Lung (tissue), 12 donors: Measurements from ENCODE around the gene FLNB. TPM values are rescaled to one million over a fixed set of nuclear protein-coding genes. Genes with fewer than 3 reads are reported as not detected.

Experiments
- ATAC-seq: fragments of 200-7000 bp; cut with Tn5 transposase; one replicate; pipeline ENCODE4 v1.9.1; 2020; ENCODE audit warnings: moderate number of reproducible peaks; ENCODE audit not compliant: insufficient read depth, low FRiP score
- DNase-seq, 3 donors: peaks; one replicate each; pipeline ENCODE4 v3.0.0-alpha.2; 2013 to 2017
- H3K27ac ChIP-seq, 2 donors: one replicate each; pipeline ENCODE4 v1.5.1; 2013; ENCODE audit warnings: mild to moderate bottlenecking in 2 of 2, moderate library complexity in 2 of 2, control low read depth in 1 of 2, inconsistent platforms in 1 of 2, low read depth in 1 of 2, low read length in 1 of 2
- H3K27me3 ChIP-seq, 3 donors: one replicate each; pipeline ENCODE4 v1.5.1; 2013; ENCODE audit warnings: low read length in 2 of 3; ENCODE audit not compliant: control insufficient read depth in 3 of 3, insufficient read depth in 3 of 3
- H3K36me3 ChIP-seq, 4 donors: one replicate each; pipeline ENCODE4 v1.5.1; 2013; ENCODE audit warnings: low read length in 4 of 4, mild to moderate bottlenecking in 1 of 4, moderate library complexity in 1 of 4; ENCODE audit not compliant: control insufficient read depth in 4 of 4, insufficient read depth in 4 of 4
- H3K4me1 ChIP-seq, 5 donors: one replicate each; pipeline ENCODE4 v1.5.1; 2013; ENCODE audit warnings: low read length in 5 of 5, mild to moderate bottlenecking in 2 of 5, moderate library complexity in 1 of 5; ENCODE audit not compliant: control insufficient read depth in 5 of 5, insufficient read depth in 5 of 5
- H3K4me3 ChIP-seq: one replicate; pipeline ENCODE4 v1.5.1; 2013; ENCODE audit warnings: mild to moderate bottlenecking, control low read depth, moderate library complexity
- H3K9ac ChIP-seq, 2 donors: one replicate each; pipeline ENCODE4 v1.5.1; 2013; ENCODE audit warnings: low read length in 2 of 2, control low read depth in 1 of 2; ENCODE audit not compliant: insufficient read depth in 1 of 2
- H3K9me3 ChIP-seq, 4 donors: one replicate each; pipeline ENCODE4 v1.5.1; 2013; ENCODE audit warnings: low read length in 3 of 4, mild to moderate bottlenecking in 1 of 4, moderate library complexity in 1 of 4; ENCODE audit not compliant: control insufficient read depth in 4 of 4, insufficient read depth in 3 of 4
- CTCF ChIP-seq: IDR thresholded peaks from 2 replicates; pipeline ENCODE4 v1.5.1; 2012; ENCODE audit warnings: mild to moderate bottlenecking; ENCODE audit errors: control extremely low read depth, extremely low read depth
- WGBS, 2 donors: extraction: QIAGEN DNeasy Blood & Tissue Kit; methylation state at CpG; one replicate each; pipeline ENCODE4 v1.1.7; 2013; 5-methylcytosine and 5-hydroxymethylcytosine counted together
- polyA plus RNA-seq, 2 donors: library from polyadenylated mRNA; stranded (reverse); fragments of 200-250 nt; gene quantifications; one replicate each; pipeline ENCODE4 v1.2.1, GENCODE V29; 2013
- total RNA-seq, 2 donors: library from RNA; depleted of rRNA in 1 of 2; stranded (reverse); fragments of >200 nt in 1 of 2; gene quantifications; one replicate each; pipeline ENCODE4 v1.2.1, GENCODE V29; 2014 to 2021
- donor health status: control.
- donor health status: control.
- donor health status: Bipolar disorder and iron deficiency.
- donor health status: healthy.
- donor health status: DM: yes; HTN: yes; CAD: no.

The FLNB gene
- total and polyA plus RNA-seq, 4 donors: 32.4 to 122 (median 93.7) TPM

- no peaks in the 10 kb centered on the region for H3K27me3 ChIP-seq
- no peak for TF ChIP-seq CTCF
- peaks cover 0 to 21% (median 11%) of the 10 kb centered on the region in 4 donors for H3K36me3 ChIP-seq
- peaks cover 0 to 49% (median 24%) of the 10 kb centered on the region in 5 donors for H3K4me1 ChIP-seq
- ATAC-seq (no peak), DNase-seq (no peak)
- 94 to 97% methylated on average over 6 of the region's 6 CpGs for WGBS, 2 donors
- H3K27ac ChIP-seq: no peak overlapping the region
- no peak overlapping the region for H3K9ac ChIP-seq
- no peaks in the 10 kb centered on the region for H3K9me3 ChIP-seq
- H3K4me3 ChIP-seq: no peak overlapping the region
Observed at GRCh38 chr3:58119186-58119585, 111.0 kb downstream of the FLNB start.

- Histone ChIP-seq H3K27me3 (no peaks in the 10 kb centered on the region), H3K9me3 (no peaks in the 10 kb centered on the region), H3K4me1 (peaks cover 0 to 49% (median 24%) of the 10 kb centered on the region in 5 donors), H3K9ac (no peak overlapping the region), H3K4me3 (no peak overlapping the region), H3K36me3 (peaks cover 0 to 24% (median 13%) of the 10 kb centered on the region in 4 donors), H3K27ac (peak overlapping the region in 1 of 2 donors; percentile 21)
- ATAC-seq (no peak), DNase-seq (peak; percentile 81 to 96 (median 94))
- TF ChIP-seq CTCF: no peak
- WGBS, 2 donors: 16 to 35% methylated on average over 10 of the region's 10 CpGs
Observed at GRCh38 chr3:58120075-58120812, 112.0 kb downstream of the FLNB start.

GRCh38 chr3:58121183-58121582 is 113.0 kb downstream of the FLNB start:
- no peak overlapping the region for H3K27ac ChIP-seq
- no peaks in the 10 kb centered on the region for H3K9me3 ChIP-seq
- TF ChIP-seq CTCF: no peak
- no peaks in the 10 kb centered on the region for H3K27me3 ChIP-seq
- WGBS, 2 donors: 96 to 99% methylated on average over 11 of the region's 11 CpGs
- peaks cover 0 to 22% (median 14%) of the 10 kb centered on the region in 4 donors for H3K36me3 ChIP-seq
- no peak for DNase-seq
- H3K4me3 ChIP-seq: no peak overlapping the region
- H3K9ac ChIP-seq: no peak overlapping the region
- no peak for ATAC-seq
- peaks cover 0 to 47% (median 24%) of the 10 kb centered on the region in 5 donors for H3K4me1 ChIP-seq
